Thymus (tissue), 11 donors: ENCODE measurements around the gene TMEM234. TPM values are rescaled to one million over a fixed set of nuclear protein-coding genes. Genes with fewer than 3 reads are reported as not detected.
A peak's percentile ranks its signal among the peaks of the same experiment; 100 is the strongest.

Source experiments
- DNase-seq, 9 donors: peaks; one replicate each; pipeline ENCODE4 v3.0.0-alpha.2; 2013; ENCODE audit warnings: low spot score in 9 of 9, low read depth in 6 of 9, missing footprints in 1 of 9
- H3K27ac ChIP-seq, 2 donors: one replicate each; pipeline ENCODE4 v1.5.1; 2013; ENCODE audit warnings: control low read depth in 1 of 2, low read depth in 1 of 2, low read length in 1 of 2, mild to moderate bottlenecking in 1 of 2, moderate library complexity in 1 of 2
- H3K27me3 ChIP-seq, 2 donors: one replicate each; pipeline ENCODE4 v1.5.1; 2013; ENCODE audit warnings: low read length in 1 of 2; ENCODE audit not compliant: control insufficient read depth in 2 of 2, insufficient read depth in 1 of 2
- H3K36me3 ChIP-seq, 2 donors: one replicate each; pipeline ENCODE4 v1.5.1; 2013; ENCODE audit warnings: low read length in 1 of 2, mild to moderate bottlenecking in 1 of 2, moderate library complexity in 1 of 2; ENCODE audit not compliant: control insufficient read depth in 2 of 2, insufficient read depth in 2 of 2
- H3K4me1 ChIP-seq, 2 donors: one replicate each; pipeline ENCODE4 v1.5.1; 2013; ENCODE audit warnings: low read length in 2 of 2; ENCODE audit not compliant: control insufficient read depth in 2 of 2, insufficient read depth in 2 of 2
- H3K4me3 ChIP-seq, 2 donors: one replicate each; pipeline ENCODE4 v1.5.1; 2013; ENCODE audit warnings: low read length in 2 of 2, control low read depth in 1 of 2, mild to moderate bottlenecking in 1 of 2
- H3K9me3 ChIP-seq, 2 donors: one replicate each; pipeline ENCODE4 v1.5.1; 2013; ENCODE audit warnings: low read length in 1 of 2, mild to moderate bottlenecking in 1 of 2; ENCODE audit not compliant: control insufficient read depth in 2 of 2, insufficient read depth in 1 of 2
- WGBS: extraction: QIAGEN DNeasy Blood & Tissue Kit; methylation state at CpG from one replicate; pipeline ENCODE4 v1.1.7; 2013; 5-methylcytosine and 5-hydroxymethylcytosine counted together
- polyA plus RNA-seq: library from polyadenylated mRNA; stranded (reverse); fragments of 200-250 nt; gene quantifications from one replicate; pipeline ENCODE4 v1.2.3, GENCODE V29; 2013
- total RNA-seq: library from RNA; stranded (reverse); fragments of 120-200 nt; gene quantifications from one replicate; pipeline ENCODE4 v1.2.4, GENCODE V29; 2013
- donor health status: healthy.

TMEM234 gene
- total and polyA plus RNA-seq, 2 donors: 8.5 to 15.4 TPM

DNA sequence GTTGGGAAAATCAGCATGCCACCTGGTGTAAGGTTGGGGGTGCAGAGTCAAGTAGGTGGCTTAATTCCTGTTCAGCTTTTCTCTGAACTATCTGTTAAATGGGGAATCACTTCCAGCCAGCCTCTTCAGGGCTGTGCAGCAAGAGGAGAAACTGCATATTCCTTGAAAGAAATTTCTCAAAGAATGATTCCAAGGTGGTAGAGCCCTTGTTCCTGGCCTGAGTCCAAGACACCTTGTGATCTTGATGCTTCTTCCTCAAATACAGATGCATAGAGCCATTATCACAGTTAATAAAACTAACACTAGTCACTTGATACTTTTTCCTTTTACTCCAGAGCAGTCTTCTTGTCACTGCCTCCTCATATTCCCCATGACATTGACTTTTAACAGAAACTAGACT lies 37.5 kb downstream of the TMEM234 start:
- H3K27ac ChIP-seq: no peak overlapping the region
- no peaks in the 10 kb centered on the region for H3K27me3 ChIP-seq
- no peak overlapping the region for H3K4me3 ChIP-seq
- H3K4me1 ChIP-seq: peaks cover 8 to 18% of the 10 kb centered on the region in 2 donors
- peaks cover 57 to 66% of the 10 kb centered on the region in 2 donors for H3K36me3 ChIP-seq
- DNase-seq: no peak
- no peaks in the 10 kb centered on the region for H3K9me3 ChIP-seq

DNA sequence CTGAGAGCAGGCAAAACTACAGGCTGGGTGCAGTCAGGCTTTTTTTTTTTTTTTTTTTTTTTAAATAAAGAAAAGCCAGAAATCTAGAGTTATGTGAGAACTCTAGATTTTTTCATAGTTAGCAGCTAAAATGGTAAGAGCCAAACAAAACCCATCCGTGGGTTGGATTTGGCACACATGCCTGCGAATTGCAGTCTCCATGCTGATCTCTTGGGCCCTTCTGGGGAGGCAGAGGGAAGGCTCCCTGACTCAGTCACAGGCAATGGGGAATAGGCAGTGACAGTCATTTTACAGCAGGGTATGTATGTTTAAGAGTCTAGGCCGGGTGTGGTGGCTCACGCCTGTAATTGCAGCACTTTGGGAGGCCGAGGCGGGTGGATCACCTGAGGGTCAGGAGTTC lies 40.1 kb downstream of the TMEM234 start:
- Histone ChIP-seq H3K4me1 (peaks cover 10 to 27% of the 10 kb centered on the region in 2 donors), H3K36me3 (peaks cover 37 to 40% of the 10 kb centered on the region in 2 donors), H3K27ac (no peak overlapping the region), H3K4me3 (no peak overlapping the region), H3K9me3 (no peaks in the 10 kb centered on the region), H3K27me3 (no peaks in the 10 kb centered on the region)
- no peak for DNase-seq
- 98% methylated on average over 6 of the region's 6 CpGs for WGBS

DNA sequence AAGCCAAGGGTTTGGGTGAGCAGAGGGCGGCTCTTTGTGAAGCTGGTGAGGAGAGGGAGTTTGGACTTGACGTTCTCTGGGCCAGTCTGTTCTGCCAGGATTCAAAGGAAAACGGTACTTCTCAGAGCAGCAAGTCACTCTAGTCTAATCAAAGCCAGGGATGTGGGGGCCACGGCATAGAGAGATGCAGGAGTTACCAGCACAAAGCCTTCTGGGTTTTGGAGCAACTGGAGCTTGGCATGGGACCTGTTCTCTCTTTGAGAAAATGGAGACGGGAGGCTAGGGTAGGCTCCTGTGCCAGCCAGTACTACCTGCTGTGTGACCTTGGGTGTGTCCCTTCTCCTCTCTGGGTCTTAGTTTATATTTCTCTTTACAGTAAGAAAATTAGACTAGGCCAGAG lies 40.6 kb downstream of the TMEM234 start:
- peaks cover 35 to 37% of the 10 kb centered on the region in 2 donors for H3K36me3 ChIP-seq

DNA sequence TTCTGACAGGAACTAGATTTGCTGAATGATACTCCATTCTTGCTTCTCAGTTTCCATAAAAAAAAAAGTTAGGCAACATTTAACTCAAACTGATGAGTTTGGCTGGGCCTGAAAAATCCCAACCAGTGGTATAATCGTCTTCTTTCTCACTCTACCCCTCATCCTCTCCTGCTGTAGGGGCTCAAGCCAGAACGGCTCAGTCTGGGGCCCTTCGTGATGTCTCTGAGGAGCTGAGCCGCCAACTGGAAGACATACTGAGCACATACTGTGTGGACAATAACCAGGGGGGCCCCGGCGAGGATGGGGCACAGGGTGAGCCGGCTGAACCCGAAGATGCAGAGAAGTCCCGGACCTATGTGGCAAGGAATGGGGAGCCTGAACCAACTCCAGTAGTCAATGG lies 41.1 kb downstream of the TMEM234 start:
- Histone ChIP-seq H3K4me3 (peak overlapping the region in 1 of 2 donors; percentile 88), H3K27ac (no peak overlapping the region), H3K36me3 (peaks cover 30 to 33% of the 10 kb centered on the region in 2 donors), H3K27me3 (no peaks in the 10 kb centered on the region), H3K4me1 (peaks cover 10 to 27% of the 10 kb centered on the region in 2 donors), H3K9me3 (no peaks in the 10 kb centered on the region)
- 96% methylated on average over 9 of the region's 9 CpGs for WGBS
- no peak for DNase-seq

More for the DNA sequence above, 40.6 kb downstream of the TMEM234 start:
- no peaks in the 10 kb centered on the region for H3K27me3 ChIP-seq
- DNase-seq: no peak
- H3K4me3 ChIP-seq: no peak overlapping the region
- peaks cover 10 to 27% of the 10 kb centered on the region in 2 donors for H3K4me1 ChIP-seq
- 94% methylated on average over 5 of the region's 5 CpGs for WGBS
- no peak overlapping the region for H3K27ac ChIP-seq
- no peaks in the 10 kb centered on the region for H3K9me3 ChIP-seq

DNA sequence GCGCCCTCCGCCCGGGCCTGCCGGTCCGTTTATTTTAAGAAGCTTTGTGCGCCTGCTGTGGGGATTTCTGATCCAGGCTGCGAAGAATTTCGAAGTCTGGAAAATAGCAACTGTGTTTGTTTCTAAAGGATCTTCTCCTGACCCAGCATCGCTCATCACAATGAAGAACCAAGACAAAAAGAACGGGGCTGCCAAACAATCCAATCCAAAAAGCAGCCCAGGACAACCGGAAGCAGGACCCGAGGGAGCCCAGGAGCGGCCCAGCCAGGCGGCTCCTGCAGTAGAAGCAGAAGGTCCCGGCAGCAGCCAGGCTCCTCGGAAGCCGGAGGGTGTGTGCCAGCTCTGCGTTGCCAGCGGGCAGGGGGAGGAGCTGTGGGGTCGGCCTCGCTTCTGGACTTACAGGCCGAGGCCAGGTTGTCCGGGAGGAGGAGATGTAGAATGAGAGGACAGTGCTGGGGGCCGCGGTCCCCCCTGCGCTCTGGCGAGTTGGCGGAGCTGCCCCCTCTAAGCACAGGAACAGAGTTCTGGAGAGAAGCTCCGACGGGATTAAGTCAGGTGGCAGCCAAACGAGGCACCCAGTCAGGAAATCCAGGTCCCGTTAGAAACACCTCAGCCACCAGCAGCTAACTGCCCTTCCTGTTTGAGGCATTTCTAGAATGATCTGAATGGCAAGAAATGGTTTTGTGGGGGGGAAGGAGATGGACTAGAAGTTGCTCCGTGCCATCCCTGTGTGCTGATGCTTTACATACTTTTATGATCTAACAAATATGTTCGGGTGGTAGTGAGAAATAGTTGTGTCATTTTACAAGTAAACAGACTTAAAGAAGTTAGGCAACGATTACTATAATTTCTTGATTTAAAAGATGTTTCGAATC lies 41.7 kb downstream of the TMEM234 start:
- Histone ChIP-seq H3K4me1 (peaks cover 10 to 27% of the 10 kb centered on the region in 2 donors), H3K27me3 (no peaks in the 10 kb centered on the region), H3K4me3 (peak overlapping the region; percentile 83 to 88), H3K9me3 (no peaks in the 10 kb centered on the region), H3K27ac (peak overlapping the region; percentile 80 to 86), H3K36me3 (peaks cover 25 to 31% of the 10 kb centered on the region in 2 donors)
- 13% methylated on average over 36 of the region's 36 CpGs for WGBS
- DNase-seq: no peak

DNA sequence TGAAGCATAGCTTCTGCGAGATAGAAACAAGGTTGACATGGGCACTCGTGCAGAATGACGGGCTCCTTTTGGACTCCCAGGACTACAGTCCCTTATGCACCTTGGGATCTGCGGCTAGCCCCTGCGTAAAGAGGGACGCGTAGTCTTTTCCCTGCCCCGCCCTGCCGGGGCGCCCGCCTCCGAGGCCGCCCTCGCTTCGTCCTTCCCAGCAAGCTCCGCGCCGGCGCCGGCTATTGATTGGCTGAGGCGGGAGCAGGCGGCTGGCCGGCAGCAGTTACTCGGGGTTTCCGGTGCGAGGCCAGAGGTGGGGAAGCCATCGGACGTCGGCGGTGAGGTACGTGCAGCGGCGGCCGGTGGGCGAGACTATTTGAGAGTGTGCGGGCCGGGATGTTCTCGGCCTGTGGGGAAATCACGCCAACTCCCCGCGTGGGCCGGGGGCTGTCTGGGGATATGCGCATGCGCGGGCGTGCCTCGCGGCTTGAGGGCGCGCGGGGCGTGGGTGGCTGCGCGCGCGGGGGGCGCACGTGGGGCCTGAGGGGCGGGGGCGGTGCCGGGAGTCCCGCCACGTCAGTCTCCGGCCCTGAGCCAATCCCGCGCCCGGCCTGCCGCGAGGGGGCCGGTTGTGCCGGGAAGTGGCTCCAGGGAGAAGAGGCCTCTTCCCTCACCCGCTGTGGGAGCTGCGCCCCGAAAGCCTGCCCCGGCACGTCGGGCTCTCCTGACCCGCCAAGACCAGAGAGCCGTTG lies 42.5 kb downstream of the TMEM234 start, which contains the start of gene TXLNA:
Gene TXLNA, plus strand, starts transcription at position 233 of the 743 bp plus-strand sequence. CDS start 671 bp downstream, outside the sequence.
- H3K27ac ChIP-seq: peak within 1 kb of the TSS; percentile 86 to 98
- H3K36me3 ChIP-seq: peaks cover 26 to 28% of the 10 kb centered on the region in 2 donors
- peak; percentile 59 to 93 (median 78) for DNase-seq
- H3K9me3 ChIP-seq: no peaks in the 10 kb centered on the region
- peak within 1 kb of the TSS; percentile 83 to 88 for H3K4me3 ChIP-seq
- H3K4me1 ChIP-seq: peaks cover 10 to 27% of the 10 kb centered on the region in 2 donors
- H3K27me3 ChIP-seq: no peaks in the 10 kb centered on the region
- under 1% methylated on average over 79 of the region's 79 CpGs for WGBS

DNA sequence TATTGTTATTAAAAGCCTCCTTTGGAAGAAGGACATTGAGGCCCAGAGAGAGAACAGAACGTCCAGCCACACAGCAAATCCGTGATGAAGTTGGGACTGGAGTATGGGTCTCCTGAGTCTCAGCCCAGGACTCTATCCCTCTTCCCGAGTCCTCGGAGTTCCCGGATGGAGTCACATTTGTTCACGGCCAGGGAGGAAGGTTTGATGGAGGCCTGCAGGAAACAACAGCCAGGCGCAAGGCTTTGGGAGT lies 43.0 kb downstream of the TMEM234 start:
- no peaks in the 10 kb centered on the region for H3K9me3 ChIP-seq
- peaks cover 10 to 25% of the 10 kb centered on the region in 2 donors for H3K4me1 ChIP-seq
- H3K27ac ChIP-seq: peak overlapping the region; percentile 56 to 86
- WGBS: 50% methylated on average over 7 of the region's 7 CpGs
- peak overlapping the region; percentile 83 to 88 for H3K4me3 ChIP-seq
- H3K27me3 ChIP-seq: no peaks in the 10 kb centered on the region
- DNase-seq: no peak
- peaks cover 24 to 28% of the 10 kb centered on the region in 2 donors for H3K36me3 ChIP-seq

DNA sequence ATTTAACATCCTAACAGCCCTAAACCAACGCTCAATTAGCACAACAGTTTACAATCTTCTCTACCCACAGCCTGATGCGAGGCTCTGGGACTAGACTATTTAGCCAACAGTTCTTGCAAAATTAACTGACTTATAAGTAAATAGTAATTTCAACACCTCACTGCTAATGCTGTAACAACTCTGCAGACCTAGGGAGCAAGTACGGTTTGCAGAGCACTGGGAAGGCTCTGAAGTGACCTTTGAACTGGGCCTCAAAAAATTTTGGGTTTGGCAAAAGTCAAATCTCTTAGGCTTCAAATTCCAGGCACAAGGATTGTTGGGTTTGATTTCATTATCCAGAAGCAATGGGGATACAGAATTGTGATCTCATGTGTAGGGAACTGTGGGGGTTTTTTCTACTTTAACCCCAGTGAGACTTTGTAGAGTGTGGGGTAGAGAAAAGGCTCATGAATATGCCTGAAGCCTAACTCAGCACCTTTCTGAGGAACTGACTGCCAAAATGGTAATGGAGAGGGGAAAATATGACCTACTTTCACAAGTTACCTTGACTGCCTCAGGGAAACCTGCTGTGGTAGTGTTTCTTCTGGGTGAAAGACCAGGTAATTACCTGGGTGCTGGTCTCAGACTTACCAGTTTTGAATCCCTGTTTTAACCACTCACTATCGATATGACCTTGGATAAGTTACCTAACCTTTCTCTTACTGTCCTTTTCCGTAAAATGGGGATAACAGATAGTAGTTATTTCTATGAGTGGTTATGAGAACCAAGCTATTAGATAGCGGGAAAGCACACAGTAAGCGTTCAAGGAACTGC lies 43.6 kb downstream of the TMEM234 start:
- peak overlapping the region in 1 of 2 donors; percentile 83 for H3K4me3 ChIP-seq
- peak overlapping the region; percentile 25 to 86 for H3K27ac ChIP-seq
- WGBS: 96% methylated on average over 7 of the region's 7 CpGs
- H3K27me3 ChIP-seq: no peaks in the 10 kb centered on the region
- peaks cover 10 to 24% of the 10 kb centered on the region in 2 donors for H3K4me1 ChIP-seq
- H3K36me3 ChIP-seq: peaks cover 19 to 27% of the 10 kb centered on the region in 2 donors
- no peak for DNase-seq
- H3K9me3 ChIP-seq: no peaks in the 10 kb centered on the region
